HepG2 (cell line): ENCODE results near the gene STRN3. TPM values are rescaled to one million over a fixed set of nuclear protein-coding genes. Genes with fewer than 3 reads are reported as not detected.

Source experiments
- AKNA ChIP-seq: sonication (generic); formaldehyde crosslinking; IDR thresholded peaks from 2 replicates; pipeline ENCODE4 v1.4.0; 2020; ENCODE audit warnings: missing genetic modification reagents, borderline replicate concordance
- FOXA3 ChIP-seq: IDR thresholded peaks from 2 replicates; pipeline ENCODE4 v1.6.1; 2016; ENCODE audit warnings: missing genetic modification reagents, missing compliant biosample characterization
- FOXK2 ChIP-seq: fragments of 450-650 bp; IDR thresholded peaks from 2 replicates; pipeline ENCODE4 v1.6.1; 2016
- FOXP4 ChIP-seq: sonication (generic); formaldehyde crosslinking; IDR thresholded peaks from 2 replicates; pipeline ENCODE4 v1.4.0; 2020; ENCODE audit warnings: missing genetic modification reagents
- HNF4A ChIP-seq: sonication (generic); formaldehyde crosslinking; IDR thresholded peaks from 2 replicates; pipeline ENCODE4 v1.4.0; 2020; ENCODE audit warnings: missing genetic modification reagents
- HOMEZ ChIP-seq: IDR thresholded peaks from 2 replicates; pipeline ENCODE4 v1.6.1; 2016; ENCODE audit warnings: low read depth
- ISL2 ChIP-seq: sonication (generic); formaldehyde crosslinking; IDR thresholded peaks from 2 replicates; pipeline ENCODE4 v1.5.0; 2020; ENCODE audit warnings: missing genetic modification reagents
- MIXL1 ChIP-seq: IDR thresholded peaks from 2 replicates; pipeline ENCODE4 v1.6.1; 2016
- NAIF1 ChIP-seq: sonication (generic); formaldehyde crosslinking; IDR thresholded peaks from 2 replicates; pipeline ENCODE4 v1.5.0; 2020; ENCODE audit warnings: mild to moderate bottlenecking, missing genetic modification reagents, borderline replicate concordance
- ONECUT2 ChIP-seq: sonication (generic); formaldehyde crosslinking; IDR thresholded peaks from 2 replicates; pipeline ENCODE4 v1.4.0; 2020; ENCODE audit warnings: missing genetic modification reagents
- PPARG ChIP-seq: conservative IDR thresholded peaks from 2 replicates; pipeline ENCODE4 v1.6.1; 2016; ENCODE audit warnings: missing biosample characterization, missing genetic modification reagents
- SAP130 ChIP-seq: IDR thresholded peaks from 2 replicates; pipeline ENCODE4 v1.6.1; 2016; ENCODE audit warnings: low read depth
- ZBED4 ChIP-seq: sonication (generic); formaldehyde crosslinking; IDR thresholded peaks from 2 replicates; pipeline ENCODE4 v1.4.0; 2020; ENCODE audit warnings: missing genetic modification reagents, borderline replicate concordance
- ZNF770 ChIP-seq: sonication (generic); formaldehyde crosslinking; IDR thresholded peaks from 2 replicates; pipeline ENCODE4 v1.5.0; 2020; ENCODE audit warnings: mild to moderate bottlenecking, missing genetic modification reagents
- polyA plus RNA-seq, 8 experiments: library from polyadenylated mRNA; depleted of rRNA in 3 of 8; stranded (reverse) in 7 of 8; unstranded in 1 of 8; fragments of >200 nt; fragmentation: Illumina TruSeq in 4 of 8; extraction: Trizol in 4 of 8; gene quantifications; 2 replicates each; pipeline versions ENCODE4 v1.2.1 to v1.2.3, GENCODE V29; 2011 to 2016; ENCODE audit warnings: low read depth in 4 of 8, missing spikeins in 1 of 8, mixed read lengths in 1 of 8; ENCODE audit not compliant: insufficient read depth in 1 of 8
- total RNA-seq, 5 experiments: library from RNA; depleted of rRNA; stranded (reverse); fragments of >200 nt; fragmentation: Illumina TruSeq; extraction: Trizol; gene quantifications; 2 replicates each; pipeline ENCODE4 v1.2.3, GENCODE V29; 2016; ENCODE audit warnings: low read depth in 1 of 5

Gene STRN3
- total and polyA plus RNA-seq, 2 of the 13 experiments (the other 11 are each of a cell fraction or from before 2014, with no cell fraction given), result 49.4 to 123 TPM

- TF ChIP-seq FOXP4 (CRISPR knock-in tag) (peak; percentile 31; the same call in 1 of the 2 replicates), FOXK2 (peak; percentile 68; the same call in 1 of the 2 replicates), MIXL1 (CRISPR knock-in tag) (peak; percentile 61; the same call in 1 of the 2 replicates), FOXA3 (peak; percentile 94), HOMEZ (CRISPR knock-in tag) (peak; percentile 78; the same call in 1 of the 2 replicates), PPARG (peak; percentile 71; the same call in 1 of the 2 replicates), HNF4A (CRISPR knock-in tag) (peak; percentile 11; the same call in 1 of the 2 replicates), ZBED4 (CRISPR knock-in tag) (0 out of 2 replicates have a peak, but pooled peaks have one; percentile 55), AKNA (CRISPR knock-in tag) (0 out of 2 replicates have a peak, but pooled peaks have one; percentile 53), ONECUT2 (CRISPR knock-in tag) (0 out of 2 replicates have a peak, but pooled peaks have one; percentile 15), ZNF770 (CRISPR knock-in tag) (peak; percentile 32; the same call in 1 of the 2 replicates), NAIF1 (CRISPR knock-in tag) (peak; percentile 27; the same call in 1 of the 2 replicates), ISL2 (0 out of 2 replicates have a peak, but pooled peaks have one; percentile 41), SAP130 (peak; percentile 63; the same call in 1 of the 2 replicates)
Observed at GRCh38 chr14:30967364-30968098, 58.6 kb downstream of the STRN3 start (continued).
